ENCODE data around the gene STUM. TPM values are rescaled to one million over a fixed set of nuclear protein-coding genes. Genes with fewer than 3 reads are reported as not detected.

STUM gene
- total RNA-seq, 1 donor from 2014 or later: 0.85 TPM

- TF ChIP-seq CTCF (IDR thresholded peaks at IDR 0.05; ENCODE audit: borderline replicate concordance): no peak
- Histone ChIP-seq H3K4me3 (no peak overlapping the region), H3K27me3 (ENCODE audit: low read depth) (no peaks in the 10 kb centered on the region), H3K27ac (replicated peaks) (no peak overlapping the region), H3K9me3 (replicated peaks) (no peaks in the 10 kb centered on the region), H3K36me3 (no peaks in the 10 kb centered on the region), H3K4me1 (peaks cover 21% of the 10 kb centered on the region)
- intact Hi-C loops (cut with micrococcal nuclease): no loop called here
- no peak for DNase-seq
Observed at GRCh38 chr1:226563666-226564065, 15.1 kb downstream of the STUM start.

GRCh38 chr1:226565476-226565875 lies 16.9 kb downstream of the STUM start:
- DNase-seq: no peak
- Histone ChIP-seq H3K36me3 (no peaks in the 10 kb centered on the region), H3K27ac (replicated peaks) (no peak overlapping the region), H3K4me3 (no peak overlapping the region), H3K4me1 (peaks cover 24% of the 10 kb centered on the region), H3K27me3 (ENCODE audit: low read depth) (no peaks in the 10 kb centered on the region), H3K9me3 (replicated peaks) (no peaks in the 10 kb centered on the region)
- TF ChIP-seq CTCF (IDR thresholded peaks at IDR 0.05; ENCODE audit: borderline replicate concordance): no peak
- intact Hi-C loops (cut with micrococcal nuclease): no loop called here

GRCh38 chr1:226566234-226566633 lies 17.7 kb downstream of the STUM start:
- intact Hi-C loops (cut with micrococcal nuclease): no loop called here
- DNase-seq: no peak
- Histone ChIP-seq H3K9me3 (replicated peaks) (no peaks in the 10 kb centered on the region), H3K4me1 (peaks cover 24% of the 10 kb centered on the region), H3K27ac (replicated peaks) (no peak overlapping the region), H3K36me3 (no peaks in the 10 kb centered on the region), H3K4me3 (no peak overlapping the region), H3K27me3 (ENCODE audit: low read depth) (no peaks in the 10 kb centered on the region)
- no peak for TF ChIP-seq CTCF (IDR thresholded peaks at IDR 0.05; ENCODE audit: borderline replicate concordance)

- Histone ChIP-seq H3K9me3 (replicated peaks) (no peaks in the 10 kb centered on the region), H3K4me1 (peaks cover 24% of the 10 kb centered on the region), H3K36me3 (no peaks in the 10 kb centered on the region), H3K4me3 (no peak overlapping the region), H3K27me3 (ENCODE audit: low read depth) (no peaks in the 10 kb centered on the region), H3K27ac (replicated peaks) (no peak overlapping the region)
- TF ChIP-seq CTCF (IDR thresholded peaks at IDR 0.05; ENCODE audit: borderline replicate concordance): no peak
- no peak for DNase-seq
- intact Hi-C loops (cut with micrococcal nuclease): no loop called here
Observed at GRCh38 chr1:226566760-226567159, 18.2 kb downstream of the STUM start.

- intact Hi-C loops (cut with micrococcal nuclease): no loop called here
- DNase-seq: no peak
- H3K27me3 ChIP-seq (ENCODE audit: low read depth): no peaks in the 10 kb centered on the region
- H3K4me1 ChIP-seq: peaks cover 20% of the 10 kb centered on the region
- H3K36me3 ChIP-seq: no peaks in the 10 kb centered on the region
- H3K9me3 ChIP-seq (replicated peaks): no peaks in the 10 kb centered on the region
- H3K27ac ChIP-seq (replicated peaks): peak overlapping the region; percentile 15
- peak; percentile 57 for TF ChIP-seq CTCF (IDR thresholded peaks at IDR 0.05; ENCODE audit: borderline replicate concordance)
- no peak overlapping the region for H3K4me3 ChIP-seq
Observed at GRCh38 chr1:226568077-226568831, 19.7 kb downstream of the STUM start.
